Measurements from ENCODE around the gene NUP93. TPM values are rescaled to one million over a fixed set of nuclear protein-coding genes. Genes with fewer than 3 reads are reported as not detected.

The NUP93 gene
- polyA plus RNA-seq, 1 donor from 2014 or later = 237 TPM

GRCh38 chr16:56848955-56849689, 119.2 kb downstream of the NUP93 start:
- H3K79me2 ChIP-seq (replicated peaks; ENCODE audit: insufficient read depth, low read length) = no peaks in the 10 kb centered on the region
- H3K4me3 ChIP-seq (ENCODE audit: low read length) = no peak overlapping the region
- no peak overlapping the region for H3K9ac ChIP-seq (ENCODE audit: low read length)
- H3F3A ChIP-seq (ENCODE audit: insufficient read depth, low read length, poor library complexity, severe bottlenecking) = no peaks in the 10 kb centered on the region
- H3K9me3 ChIP-seq (ENCODE audit: low read length) = no peaks in the 10 kb centered on the region
- H3K4me2 ChIP-seq (ENCODE audit: low read length) = no peak overlapping the region
- no peaks in the 10 kb centered on the region for H4K20me1 ChIP-seq (ENCODE audit: insufficient read depth)
- peaks cover 24% of the 10 kb centered on the region for H3K36me3 ChIP-seq (ENCODE audit: insufficient read depth, low read length)
- TF ChIP-seq RAD21 (conservative IDR thresholded peaks at IDR 0.05) (no peak), POLR2AphosphoS5 (IDR thresholded peaks at IDR 0.05) (no peak), EP300 (conservative IDR thresholded peaks at IDR 0.05; ENCODE audit: poor library complexity, severe bottlenecking) (no peak), MXI1 (conservative IDR thresholded peaks at IDR 0.05; ENCODE audit: poor library complexity, severe bottlenecking) (no peak), TAF1 (IDR thresholded peaks at IDR 0.05; ENCODE audit: low read depth) (no peak)
- no peak overlapping the region for H3K27ac ChIP-seq (ENCODE audit: low read length)
- no peaks in the 10 kb centered on the region for H3K9me2 ChIP-seq (ENCODE audit: insufficient read depth, low read length)
- no peaks in the 10 kb centered on the region for H3K27me3 ChIP-seq (ENCODE audit: insufficient read depth, low read depth, low read length)
- no peak overlapping the region for H2AFZ ChIP-seq (ENCODE audit: low read depth, low read length)

GRCh38 chr16:56849690-56850680, 120.1 kb downstream of the NUP93 start:
- Histone ChIP-seq H3K9ac (ENCODE audit: low read length) (no peak overlapping the region), H3F3A (ENCODE audit: insufficient read depth, low read length, poor library complexity, severe bottlenecking) (no peaks in the 10 kb centered on the region), H3K4me2 (ENCODE audit: low read length) (no peak overlapping the region), H3K27me3 (ENCODE audit: insufficient read depth, low read depth, low read length) (no peaks in the 10 kb centered on the region), H3K9me2 (ENCODE audit: insufficient read depth, low read length) (no peaks in the 10 kb centered on the region), H4K20me1 (ENCODE audit: insufficient read depth) (no peaks in the 10 kb centered on the region), H3K27ac (ENCODE audit: low read length) (no peak overlapping the region), H3K9me3 (ENCODE audit: low read length) (no peaks in the 10 kb centered on the region), H3K79me2 (replicated peaks; ENCODE audit: insufficient read depth, low read length) (no peaks in the 10 kb centered on the region), H2AFZ (ENCODE audit: low read depth, low read length) (no peak overlapping the region), H3K4me3 (ENCODE audit: low read length) (no peak overlapping the region), H3K36me3 (ENCODE audit: insufficient read depth, low read length) (peaks cover 17% of the 10 kb centered on the region)
- TF ChIP-seq POLR2AphosphoS5 (IDR thresholded peaks at IDR 0.05) = no peak
- no peak for TF ChIP-seq MXI1 (conservative IDR thresholded peaks at IDR 0.05; ENCODE audit: poor library complexity, severe bottlenecking)
- no peak for TF ChIP-seq REST (IDR thresholded peaks at IDR 0.05; ENCODE audit: borderline replicate concordance)
- TF ChIP-seq EZH2 (IDR thresholded peaks at IDR 0.05; ENCODE audit: borderline replicate concordance, insufficient read depth, low read length, poor library complexity, severe bottlenecking) = no peak
- TF ChIP-seq TAF1 (IDR thresholded peaks at IDR 0.05; ENCODE audit: low read depth) = no peak
- no peak for TF ChIP-seq EP300 (conservative IDR thresholded peaks at IDR 0.05; ENCODE audit: poor library complexity, severe bottlenecking)
- no peak for TF ChIP-seq RAD21 (conservative IDR thresholded peaks at IDR 0.05)
- TF ChIP-seq SMC3 (conservative IDR thresholded peaks at IDR 0.05; ENCODE audit: poor library complexity) = no peak
- TF ChIP-seq CTCF (IDR thresholded peaks at IDR 0.05; ENCODE audit: poor library complexity, severe bottlenecking) = no peak
